Measurements from ENCODE around the gene USP5. TPM values are rescaled to one million over a fixed set of nuclear protein-coding genes. Genes with fewer than 3 reads are reported as not detected.

Gene USP5
- polyA plus RNA-seq, 3 donors: 28.0 to 32.4 (median 29.9) TPM

DNA sequence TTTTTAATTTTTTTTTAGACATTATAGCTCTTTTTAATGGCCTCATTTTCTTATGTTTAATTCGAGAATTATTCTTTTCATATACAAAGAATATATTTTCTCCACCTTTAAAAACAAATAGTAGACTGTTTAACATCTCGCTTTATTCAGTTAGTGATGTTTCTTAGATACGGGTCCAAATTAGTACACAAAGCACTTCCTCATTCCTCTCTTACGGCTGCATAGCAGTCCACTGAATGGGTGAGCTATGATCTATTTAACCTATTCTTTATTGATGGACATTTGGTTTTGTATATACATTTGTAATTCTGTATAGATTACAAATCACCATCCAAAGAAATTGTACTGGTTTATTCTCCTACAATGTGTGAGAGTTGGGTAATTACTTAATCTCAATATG lies 38.6 kb upstream of the USP5 start:
- no peak overlapping the region for H3K4me3 Mint-ChIP-seq
- Histone ChIP-seq H3K36me3 (replicated peaks in 1 of 2; ENCODE audit: control insufficient read depth in 1 of 2, insufficient read depth in 2 of 2, low read length in 2 of 2) (peaks cover 50 to 59% of the 10 kb centered on the region in 2 donors), H2AFZ (ENCODE audit: insufficient read depth, low read depth, low read length, poor library complexity, severe bottlenecking) (no peak overlapping the region), H3K79me2 (ENCODE audit: insufficient read depth, low read length) (no peaks in the 10 kb centered on the region), H3K9ac (ENCODE audit: insufficient read depth, low read length, poor library complexity, severe bottlenecking) (no peak overlapping the region), H3K9me3 (replicated peaks in 1 of 2; ENCODE audit: control insufficient read depth in 1 of 2, insufficient read depth in 1 of 2, low read length in 2 of 2) (no peaks in the 10 kb centered on the region), H3K27ac (ENCODE audit: low read depth in 1 of 2, low read length in 2 of 2) (no peak overlapping the region), H4K20me1 (ENCODE audit: insufficient read depth, low read length) (peaks cover 81% of the 10 kb centered on the region), H3K4me1 (ENCODE audit: control insufficient read depth in 1 of 2, insufficient read depth in 2 of 2, low read length in 2 of 2) (peaks cover 12 to 19% of the 10 kb centered on the region in 2 donors), H3K4me2 (replicated peaks; ENCODE audit: extremely low read depth, low read length, poor library complexity, severe bottlenecking) (no peak overlapping the region), H3K4me3 (replicated peaks in 1 of 3; ENCODE audit: low read depth in 2 of 3, low read length in 3 of 3) (no peak overlapping the region), H3K27me3 (ENCODE audit: control insufficient read depth in 2 of 2, insufficient read depth in 2 of 2, low read length in 2 of 2) (no peaks in the 10 kb centered on the region)
- intact Hi-C loops (cut with micrococcal nuclease): no loop called here
- peaks cover 60 to 70% of the 10 kb centered on the region in 2 donors for H3K36me3 Mint-ChIP-seq
- H3K27ac Mint-ChIP-seq: no peak overlapping the region
- peaks cover 0 to 2% (median 0%) of the 10 kb centered on the region in 7 donors for H3K9me3 Mint-ChIP-seq
- no CpG with 5 or more reads among the region's 4 CpGs for WGBS (ENCODE audit: insufficient coverage)
- DNase-seq: peak in 1 of 3 donors; percentile 3
- H3K4me1 Mint-ChIP-seq: peaks cover 20% of the 10 kb centered on the region
- peaks cover 0 to 2% (median 0%) of the 10 kb centered on the region in 3 donors for H3K27me3 Mint-ChIP-seq (ENCODE audit: low read depth in 3 of 3)
- TF ChIP-seq CTCF (IDR thresholded peaks at IDR 0.05): no peak

DNA sequence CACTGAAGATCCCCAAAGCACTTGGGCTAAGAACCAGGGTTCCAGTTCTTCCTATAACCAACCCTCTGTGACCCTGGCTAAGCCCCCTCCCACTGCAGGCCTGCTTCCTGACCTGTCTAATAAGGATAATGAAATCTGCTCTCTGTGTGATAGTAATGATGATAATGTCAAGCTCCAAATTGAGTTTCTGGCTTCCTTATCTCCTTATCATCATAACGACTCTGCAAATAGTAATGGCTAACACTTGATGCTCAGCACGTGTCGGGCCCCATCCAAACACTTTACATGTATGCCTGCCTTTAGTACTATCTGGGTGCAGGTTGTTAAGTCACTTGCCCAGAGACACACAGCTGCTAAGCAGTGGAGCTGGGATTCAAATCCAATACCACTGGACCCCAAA lies 35.4 kb upstream of the USP5 start:
- Mint-ChIP-seq H3K27ac (no peak overlapping the region), H3K27me3 (ENCODE audit: low read depth in 3 of 3) (peaks cover 0 to 2% (median 1%) of the 10 kb centered on the region in 3 donors), H3K9me3 (peaks cover 0 to 2% (median 0%) of the 10 kb centered on the region in 7 donors), H3K4me3 (no peak overlapping the region), H3K36me3 (peaks cover 60 to 66% of the 10 kb centered on the region in 2 donors), H3K4me1 (peaks cover 32% of the 10 kb centered on the region)
- H3K79me2 ChIP-seq (ENCODE audit: insufficient read depth, low read length): no peaks in the 10 kb centered on the region
- intact Hi-C loops (cut with micrococcal nuclease): no loop called here
- TF ChIP-seq CTCF (IDR thresholded peaks at IDR 0.05): no peak
- H3K36me3 ChIP-seq (replicated peaks in 1 of 2; ENCODE audit: control insufficient read depth in 1 of 2, insufficient read depth in 2 of 2, low read length in 2 of 2): peaks cover 60 to 66% of the 10 kb centered on the region in 2 donors
- no peaks in the 10 kb centered on the region for H3K27me3 ChIP-seq (ENCODE audit: control insufficient read depth in 2 of 2, insufficient read depth in 2 of 2, low read length in 2 of 2)
- no peak overlapping the region for H3K4me2 ChIP-seq (replicated peaks; ENCODE audit: extremely low read depth, low read length, poor library complexity, severe bottlenecking)
- WGBS (ENCODE audit: insufficient coverage): 92% methylated on average over 3 of the region's 3 CpGs
- H3K4me1 ChIP-seq (ENCODE audit: control insufficient read depth in 1 of 2, insufficient read depth in 2 of 2, low read length in 2 of 2): peaks cover 24 to 33% of the 10 kb centered on the region in 2 donors
- DNase-seq: no peak
- no peaks in the 10 kb centered on the region for H3K9me3 ChIP-seq (replicated peaks in 1 of 2; ENCODE audit: control insufficient read depth in 1 of 2, insufficient read depth in 1 of 2, low read length in 2 of 2)
- H2AFZ ChIP-seq (ENCODE audit: insufficient read depth, low read depth, low read length, poor library complexity, severe bottlenecking): no peak overlapping the region
- no peak overlapping the region for H3K9ac ChIP-seq (ENCODE audit: insufficient read depth, low read length, poor library complexity, severe bottlenecking)
- peaks cover 67% of the 10 kb centered on the region for H4K20me1 ChIP-seq (ENCODE audit: insufficient read depth, low read length)
- H3K4me3 ChIP-seq (replicated peaks in 1 of 3; ENCODE audit: low read depth in 2 of 3, low read length in 3 of 3): no peak overlapping the region
- no peak overlapping the region for H3K27ac ChIP-seq (ENCODE audit: low read depth in 1 of 2, low read length in 2 of 2)

Data from CD14-positive monocyte (primary cell).